ENCODE data around the gene UBAC2. TPM values are rescaled to one million over a fixed set of nuclear protein-coding genes. Genes with fewer than 3 reads are reported as not detected.

UBAC2 gene
- total and polyA plus RNA-seq, 4 donors = 32.9 to 42.3 (median 35.3) TPM

DNA sequence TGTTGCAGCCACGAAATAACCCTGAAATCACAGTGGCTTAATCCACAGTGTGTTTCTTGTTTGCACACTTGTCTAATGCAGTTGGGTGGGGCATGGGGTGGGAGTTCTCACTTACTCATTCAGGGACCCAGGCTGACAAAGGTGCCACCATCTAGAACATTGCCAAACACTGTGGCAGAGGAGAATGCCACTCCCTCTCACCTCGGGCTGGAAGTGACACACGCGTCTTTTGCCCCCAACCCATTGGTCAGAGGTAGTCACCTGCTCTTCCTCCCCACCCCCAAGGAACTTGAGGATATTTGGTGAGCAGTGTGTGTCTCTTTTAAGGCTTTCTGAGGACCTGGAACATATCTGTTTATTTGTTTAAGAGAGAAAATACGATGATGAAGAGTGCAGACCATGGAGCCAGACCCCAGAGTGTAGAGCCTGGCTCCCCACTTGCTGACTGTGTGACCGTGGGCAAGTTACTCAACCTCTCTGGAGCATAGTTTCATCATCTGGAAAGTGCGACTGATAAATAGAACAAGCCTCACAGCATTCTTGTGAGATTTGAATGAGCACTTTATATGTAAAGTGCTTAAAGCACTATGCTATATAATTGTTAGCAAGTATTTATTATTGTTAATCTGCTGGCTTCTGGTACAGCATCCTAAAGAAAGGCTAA is 89.2 kb downstream of the UBAC2 start:
- DNase-seq (ENCODE audit: low spot score) = no peak
- Histone ChIP-seq H3K4me1 (ENCODE audit: control insufficient read depth in 4 of 4, insufficient read depth in 4 of 4, low read length in 3 of 4) (peaks cover 2 to 16% (median 13%) of the 10 kb centered on the region in 4 donors), H3K9ac (ENCODE audit: low read depth in 1 of 2, low read length in 2 of 2) (no peak overlapping the region), H3K36me3 (ENCODE audit: control insufficient read depth in 4 of 4, insufficient read depth in 3 of 4, low read depth in 1 of 4, low read length in 3 of 4) (peaks cover 0 to 3% (median 0%) of the 10 kb centered on the region in 4 donors), H3K27ac (ENCODE audit: low read depth in 1 of 2, low read length in 2 of 2) (no peak overlapping the region), H3K4me3 (ENCODE audit: low read depth in 1 of 3, low read length in 3 of 3) (no peak overlapping the region), H3K27me3 (ENCODE audit: control insufficient read depth in 4 of 4, insufficient read depth in 4 of 4, low read length in 3 of 4) (no peaks in the 10 kb centered on the region), H3K9me3 (ENCODE audit: control insufficient read depth in 4 of 4, low read length in 3 of 4) (no peaks in the 10 kb centered on the region)
- WGBS = 87% methylated on average over 7 of the region's 7 CpGs
- no peak for TF ChIP-seq RAD21 (IDR thresholded peaks at IDR 0.05)
- TF ChIP-seq SP1 (IDR thresholded peaks at IDR 0.05) = no peak
- TF ChIP-seq, protein P1, sequence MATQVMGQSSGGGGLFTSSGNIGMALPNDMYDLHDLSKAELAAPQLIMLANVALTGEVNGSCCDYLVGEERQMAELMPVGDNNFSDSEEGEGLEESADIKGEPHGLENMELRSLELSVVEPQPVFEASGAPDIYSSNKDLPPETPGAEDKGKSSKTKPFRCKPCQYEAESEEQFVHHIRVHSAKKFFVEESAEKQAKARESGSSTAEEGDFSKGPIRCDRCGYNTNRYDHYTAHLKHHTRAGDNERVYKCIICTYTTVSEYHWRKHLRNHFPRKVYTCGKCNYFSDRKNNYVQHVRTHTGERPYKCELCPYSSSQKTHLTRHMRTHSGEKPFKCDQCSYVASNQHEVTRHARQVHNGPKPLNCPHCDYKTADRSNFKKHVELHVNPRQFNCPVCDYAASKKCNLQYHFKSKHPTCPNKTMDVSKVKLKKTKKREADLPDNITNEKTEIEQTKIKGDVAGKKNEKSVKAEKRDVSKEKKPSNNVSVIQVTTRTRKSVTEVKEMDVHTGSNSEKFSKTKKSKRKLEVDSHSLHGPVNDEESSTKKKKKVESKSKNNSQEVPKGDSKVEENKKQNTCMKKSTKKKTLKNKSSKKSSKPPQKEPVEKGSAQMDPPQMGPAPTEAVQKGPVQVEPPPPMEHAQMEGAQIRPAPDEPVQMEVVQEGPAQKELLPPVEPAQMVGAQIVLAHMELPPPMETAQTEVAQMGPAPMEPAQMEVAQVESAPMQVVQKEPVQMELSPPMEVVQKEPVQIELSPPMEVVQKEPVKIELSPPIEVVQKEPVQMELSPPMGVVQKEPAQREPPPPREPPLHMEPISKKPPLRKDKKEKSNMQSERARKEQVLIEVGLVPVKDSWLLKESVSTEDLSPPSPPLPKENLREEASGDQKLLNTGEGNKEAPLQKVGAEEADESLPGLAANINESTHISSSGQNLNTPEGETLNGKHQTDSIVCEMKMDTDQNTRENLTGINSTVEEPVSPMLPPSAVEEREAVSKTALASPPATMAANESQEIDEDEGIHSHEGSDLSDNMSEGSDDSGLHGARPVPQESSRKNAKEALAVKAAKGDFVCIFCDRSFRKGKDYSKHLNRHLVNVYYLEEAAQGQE (IDR thresholded peaks at IDR 0.05) = no peak
- TF ChIP-seq RXRA (IDR thresholded peaks at IDR 0.05) = no peak
- TF ChIP-seq YY1 (IDR thresholded peaks at IDR 0.05) = no peak
- TF ChIP-seq, protein P2, sequence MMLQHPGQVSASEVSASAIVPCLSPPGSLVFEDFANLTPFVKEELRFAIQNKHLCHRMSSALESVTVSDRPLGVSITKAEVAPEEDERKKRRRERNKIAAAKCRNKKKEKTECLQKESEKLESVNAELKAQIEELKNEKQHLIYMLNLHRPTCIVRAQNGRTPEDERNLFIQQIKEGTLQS (IDR thresholded peaks at IDR 0.05) = no peak
- no peak for TF ChIP-seq HNF4G (IDR thresholded peaks at IDR 0.05)
- no peak for TF ChIP-seq JUND (IDR thresholded peaks at IDR 0.05)
- TF ChIP-seq HNF4A (conservative IDR thresholded peaks at IDR 0.05) = no peak
- TF ChIP-seq FOXA2 (IDR thresholded peaks at IDR 0.05) = no peak
- no peak for TF ChIP-seq TAF1 (conservative IDR thresholded peaks at IDR 0.05)
- TF ChIP-seq, protein P3, sequence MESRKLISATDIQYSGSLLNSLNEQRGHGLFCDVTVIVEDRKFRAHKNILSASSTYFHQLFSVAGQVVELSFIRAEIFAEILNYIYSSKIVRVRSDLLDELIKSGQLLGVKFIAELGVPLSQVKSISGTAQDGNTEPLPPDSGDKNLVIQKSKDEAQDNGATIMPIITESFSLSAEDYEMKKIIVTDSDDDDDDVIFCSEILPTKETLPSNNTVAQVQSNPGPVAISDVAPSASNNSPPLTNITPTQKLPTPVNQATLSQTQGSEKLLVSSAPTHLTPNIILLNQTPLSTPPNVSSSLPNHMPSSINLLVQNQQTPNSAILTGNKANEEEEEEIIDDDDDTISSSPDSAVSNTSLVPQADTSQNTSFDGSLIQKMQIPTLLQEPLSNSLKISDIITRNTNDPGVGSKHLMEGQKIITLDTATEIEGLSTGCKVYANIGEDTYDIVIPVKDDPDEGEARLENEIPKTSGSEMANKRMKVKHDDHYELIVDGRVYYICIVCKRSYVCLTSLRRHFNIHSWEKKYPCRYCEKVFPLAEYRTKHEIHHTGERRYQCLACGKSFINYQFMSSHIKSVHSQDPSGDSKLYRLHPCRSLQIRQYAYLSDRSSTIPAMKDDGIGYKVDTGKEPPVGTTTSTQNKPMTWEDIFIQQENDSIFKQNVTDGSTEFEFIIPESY (IDR thresholded peaks at IDR 0.05) = no peak
- no peak for TF ChIP-seq FOXA1 (IDR thresholded peaks at IDR 0.05)
- no peak for TF ChIP-seq EGR1 (IDR thresholded peaks at IDR 0.05; ENCODE audit: low read depth in 2 of 2)
- TF ChIP-seq, protein P4, sequence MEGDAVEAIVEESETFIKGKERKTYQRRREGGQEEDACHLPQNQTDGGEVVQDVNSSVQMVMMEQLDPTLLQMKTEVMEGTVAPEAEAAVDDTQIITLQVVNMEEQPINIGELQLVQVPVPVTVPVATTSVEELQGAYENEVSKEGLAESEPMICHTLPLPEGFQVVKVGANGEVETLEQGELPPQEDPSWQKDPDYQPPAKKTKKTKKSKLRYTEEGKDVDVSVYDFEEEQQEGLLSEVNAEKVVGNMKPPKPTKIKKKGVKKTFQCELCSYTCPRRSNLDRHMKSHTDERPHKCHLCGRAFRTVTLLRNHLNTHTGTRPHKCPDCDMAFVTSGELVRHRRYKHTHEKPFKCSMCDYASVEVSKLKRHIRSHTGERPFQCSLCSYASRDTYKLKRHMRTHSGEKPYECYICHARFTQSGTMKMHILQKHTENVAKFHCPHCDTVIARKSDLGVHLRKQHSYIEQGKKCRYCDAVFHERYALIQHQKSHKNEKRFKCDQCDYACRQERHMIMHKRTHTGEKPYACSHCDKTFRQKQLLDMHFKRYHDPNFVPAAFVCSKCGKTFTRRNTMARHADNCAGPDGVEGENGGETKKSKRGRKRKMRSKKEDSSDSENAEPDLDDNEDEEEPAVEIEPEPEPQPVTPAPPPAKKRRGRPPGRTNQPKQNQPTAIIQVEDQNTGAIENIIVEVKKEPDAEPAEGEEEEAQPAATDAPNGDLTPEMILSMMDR (IDR thresholded peaks at IDR 0.05; ENCODE audit: low read depth, low read length, missing input control) = no peak
- TF ChIP-seq, protein P5, sequence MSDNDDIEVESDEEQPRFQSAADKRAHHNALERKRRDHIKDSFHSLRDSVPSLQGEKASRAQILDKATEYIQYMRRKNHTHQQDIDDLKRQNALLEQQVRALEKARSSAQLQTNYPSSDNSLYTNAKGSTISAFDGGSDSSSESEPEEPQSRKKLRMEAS (IDR thresholded peaks at IDR 0.05) = no peak
- no peak for TF ChIP-seq NR2F2 (IDR thresholded peaks at IDR 0.05)
- no peak for TF ChIP-seq GABPA (IDR thresholded peaks at IDR 0.05 in 1 of 2, conservative IDR thresholded peaks at IDR 0.05 in 1 of 2)
